Measurements from ENCODE around the gene TMED8. TPM values are rescaled to one million over a fixed set of nuclear protein-coding genes. Genes with fewer than 3 reads are reported as not detected.

TMED8 gene
- total RNA-seq, 1 experiment from 2014 or later = 21.0 TPM

DNA sequence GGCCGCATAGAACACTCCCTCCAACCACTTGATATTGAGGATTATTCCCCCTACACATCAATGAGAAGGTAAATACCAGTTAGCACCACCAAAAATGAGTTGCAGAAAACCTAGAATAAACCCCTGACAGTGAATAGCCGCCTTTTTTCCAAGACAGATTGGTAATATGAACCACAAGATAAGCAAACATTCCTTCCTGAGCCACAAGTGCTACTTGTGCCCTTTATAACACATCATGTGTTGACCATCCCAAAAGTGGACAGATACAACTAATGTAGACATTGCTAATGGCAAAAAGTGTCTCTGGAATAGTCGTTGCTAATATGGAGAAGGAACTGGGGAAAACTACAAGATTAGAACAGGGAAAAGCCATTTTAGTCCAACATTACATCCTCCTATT lies 29.2 kb upstream of the TMED8 start:
- no peak for TF ChIP-seq CTCF (conservative IDR thresholded peaks at IDR 0.05; ENCODE audit: low read depth, low read length)
- no peak for TF ChIP-seq EZH2 (IDR thresholded peaks at IDR 0.05; ENCODE audit: borderline replicate concordance, low read depth, low read length, poor library complexity, severe bottlenecking)
- Histone ChIP-seq H3K36me3 (ENCODE audit: insufficient read depth, low read length, poor library complexity, severe bottlenecking) (no peaks in the 10 kb centered on the region), H3K9me3 (ENCODE audit: low read depth, low read length, poor library complexity, severe bottlenecking) (no peaks in the 10 kb centered on the region), H3K27me3 (replicated peaks; ENCODE audit: insufficient read depth, low read depth, low read length, poor library complexity) (no peaks in the 10 kb centered on the region), H3K4me3 (ENCODE audit: low read depth, low read length, poor library complexity, severe bottlenecking) (no peak overlapping the region), H3K4me1 (ENCODE audit: insufficient read depth, low read length, poor library complexity, severe bottlenecking) (no peaks in the 10 kb centered on the region), H3K27ac (ENCODE audit: low read depth, low read length, poor library complexity, severe bottlenecking) (no peak overlapping the region)
- BruUV-seq (replicated peaks) = no TSS peak
- POLR2A ChIA-PET (ENCODE audit: low non-redundant PET) = no interaction called here
- no peak for DNase-seq (ENCODE audit: low spot score)
- CTCF ChIA-PET = no interaction called here
- intact Hi-C loops (cut with micrococcal nuclease; ENCODE audit: unreplicated experiment) = no loop called here

GRCh38 chr14:77403768-77404167 lies 26.9 kb upstream of the TMED8 start:
- POLR2A ChIA-PET (ENCODE audit: low non-redundant PET) = no interaction called here
- intact Hi-C loops (cut with micrococcal nuclease; ENCODE audit: unreplicated experiment) = no loop called here

GRCh38 chr14:77400216-77400615 lies 23.3 kb upstream of the TMED8 start:
- no peak for TF ChIP-seq EZH2 (IDR thresholded peaks at IDR 0.05; ENCODE audit: borderline replicate concordance, low read depth, low read length, poor library complexity, severe bottlenecking)
- no peak for TF ChIP-seq CTCF (conservative IDR thresholded peaks at IDR 0.05; ENCODE audit: low read depth, low read length)
- intact Hi-C loops (cut with micrococcal nuclease; ENCODE audit: unreplicated experiment) = no loop called here
- no peak for DNase-seq (ENCODE audit: low spot score)
- no peaks in the 10 kb centered on the region for H3K27me3 ChIP-seq (replicated peaks; ENCODE audit: insufficient read depth, low read depth, low read length, poor library complexity)
- H3K36me3 ChIP-seq (ENCODE audit: insufficient read depth, low read length, poor library complexity, severe bottlenecking) = no peaks in the 10 kb centered on the region
- H3K9me3 ChIP-seq (ENCODE audit: low read depth, low read length, poor library complexity, severe bottlenecking) = no peaks in the 10 kb centered on the region
- ChIA-PET CTCF (no interaction called here), POLR2A (ENCODE audit: low non-redundant PET) (interaction anchor here (0.6 kb wide), 1 partner anchor 79 kb away, joined by 17 read pairs; the partner anchor contains the start of genes GSTZ1 and POMT2)
- no peak overlapping the region for H3K27ac ChIP-seq (ENCODE audit: low read depth, low read length, poor library complexity, severe bottlenecking)
- no peak overlapping the region for H3K4me3 ChIP-seq (ENCODE audit: low read depth, low read length, poor library complexity, severe bottlenecking)
- no TSS peak for BruUV-seq (replicated peaks)
- no peaks in the 10 kb centered on the region for H3K4me1 ChIP-seq (ENCODE audit: insufficient read depth, low read length, poor library complexity, severe bottlenecking)

More at GRCh38 chr14:77403768-77404167, 26.9 kb upstream of the TMED8 start:
- Histone ChIP-seq H3K4me3 (ENCODE audit: low read depth, low read length, poor library complexity, severe bottlenecking) (no peak overlapping the region), H3K27me3 (replicated peaks; ENCODE audit: insufficient read depth, low read depth, low read length, poor library complexity) (no peaks in the 10 kb centered on the region), H3K27ac (ENCODE audit: low read depth, low read length, poor library complexity, severe bottlenecking) (no peak overlapping the region), H3K36me3 (ENCODE audit: insufficient read depth, low read length, poor library complexity, severe bottlenecking) (no peaks in the 10 kb centered on the region), H3K4me1 (ENCODE audit: insufficient read depth, low read length, poor library complexity, severe bottlenecking) (no peaks in the 10 kb centered on the region), H3K9me3 (ENCODE audit: low read depth, low read length, poor library complexity, severe bottlenecking) (no peaks in the 10 kb centered on the region)
- no peak for TF ChIP-seq EZH2 (IDR thresholded peaks at IDR 0.05; ENCODE audit: borderline replicate concordance, low read depth, low read length, poor library complexity, severe bottlenecking)
- no peak for TF ChIP-seq CTCF (conservative IDR thresholded peaks at IDR 0.05; ENCODE audit: low read depth, low read length)
- no peak for DNase-seq (ENCODE audit: low spot score)
- CTCF ChIA-PET = no interaction called here
- BruUV-seq (replicated peaks) = no TSS peak
